Measurements from ENCODE around the gene INHA. TPM values are rescaled to one million over a fixed set of nuclear protein-coding genes. Genes with fewer than 3 reads are reported as not detected.

The INHA gene
- total and polyA plus RNA-seq, 12 donors = 18.9 to 704 (median 43.1) TPM

GRCh38 chr2:219545295-219545942 is 26.7 kb upstream of the INHA start:
- DNase-seq = no peak
- peaks cover 0 to 8% of the 10 kb centered on the region in 2 donors for H3K36me3 ChIP-seq (replicated peaks in 1 of 2)
- H3K9me3 ChIP-seq (replicated peaks in 1 of 3) = no peaks in the 10 kb centered on the region
- peaks cover 10 to 24% of the 10 kb centered on the region in 2 donors for H3K4me1 ChIP-seq (replicated peaks in 1 of 2)
- no peaks in the 10 kb centered on the region for H3K27me3 ChIP-seq
- 82 to 92% (median 91%) methylated on average over 1 to 3 of the region's 3 CpGs for WGBS, 4 donors
- no peak overlapping the region for H3K27ac ChIP-seq
- TF ChIP-seq CTCF (IDR thresholded peaks at IDR 0.05) = no peak
- TF ChIP-seq POLR2A (IDR thresholded peaks at IDR 0.05) = no peak
- intact Hi-C loops (cut with DNase I) = no loop called here
- no peak overlapping the region for H3K4me3 ChIP-seq

GRCh38 chr2:219545943-219546352 is 26.2 kb upstream of the INHA start:
- H3K9me3 ChIP-seq (replicated peaks in 1 of 3) = no peaks in the 10 kb centered on the region
- intact Hi-C loops (cut with DNase I) = no loop called here
- no peak overlapping the region for H3K4me3 ChIP-seq
- no peaks in the 10 kb centered on the region for H3K27me3 ChIP-seq
- H3K4me1 ChIP-seq (replicated peaks in 1 of 2) = peaks cover 10 to 24% of the 10 kb centered on the region in 2 donors
- no peak for DNase-seq
- no peak overlapping the region for H3K27ac ChIP-seq
- TF ChIP-seq POLR2A (IDR thresholded peaks at IDR 0.05) (no peak), CTCF (IDR thresholded peaks at IDR 0.05) (no peak)
- peaks cover 0 to 5% of the 10 kb centered on the region in 2 donors for H3K36me3 ChIP-seq (replicated peaks in 1 of 2)
- 72 to 84% (median 78%) methylated on average over 4 of the region's 4 CpGs for WGBS, 4 donors

GRCh38 chr2:219547621-219548020 is 24.5 kb upstream of the INHA start:
- Histone ChIP-seq H3K4me1 (replicated peaks in 1 of 2) (peaks cover 12 to 18% of the 10 kb centered on the region in 2 donors), H3K27me3 (no peaks in the 10 kb centered on the region), H3K4me3 (no peak overlapping the region), H3K36me3 (replicated peaks in 1 of 2) (no peaks in the 10 kb centered on the region), H3K9me3 (replicated peaks in 1 of 3) (no peaks in the 10 kb centered on the region), H3K27ac (no peak overlapping the region)
- no peak for TF ChIP-seq POLR2A (IDR thresholded peaks at IDR 0.05)
- no peak for TF ChIP-seq CTCF (IDR thresholded peaks at IDR 0.05)
- intact Hi-C loops (cut with DNase I) = no loop called here
- DNase-seq = no peak
- 94 to 96% (median 94%) methylated on average over 11 to 26 of the region's 26 CpGs for WGBS, 4 donors

GRCh38 chr2:219548990-219549389 is 23.1 kb upstream of the INHA start:
- Histone ChIP-seq H3K36me3 (replicated peaks in 1 of 2) (no peaks in the 10 kb centered on the region), H3K27me3 (no peaks in the 10 kb centered on the region), H3K9me3 (replicated peaks in 1 of 3) (no peaks in the 10 kb centered on the region), H3K4me3 (no peak overlapping the region), H3K4me1 (replicated peaks in 1 of 2) (peaks cover 14 to 23% of the 10 kb centered on the region in 2 donors), H3K27ac (no peak overlapping the region)
- TF ChIP-seq CTCF (IDR thresholded peaks at IDR 0.05) = no peak
- TF ChIP-seq POLR2A (IDR thresholded peaks at IDR 0.05) = no peak
- intact Hi-C loops (cut with DNase I) = no loop called here
- 89 to 98% (median 96%) methylated on average over 14 to 18 of the region's 18 CpGs for WGBS, 4 donors
- no peak for DNase-seq

All from adrenal gland (tissue), 12 donors.